GM12878 (cell line): ENCODE data around the gene IQCH. TPM values are rescaled to one million over a fixed set of nuclear protein-coding genes. Genes with fewer than 3 reads are reported as not detected.

Source experiments
- ATAC-seq: fragments of 200-7000 bp; cut with Tn5 transposase; 3 replicates; pipeline ENCODE4 v1.9.1; 2020; ENCODE audit warnings: mild to moderate bottlenecking, moderate library complexity
- BruUV-seq: library from RNA; stranded (reverse); fragments of 400-500 nt; replicated peaks from 2 replicates; lab custom pipeline; 2021; lab: Mats Ljungman, UMichigan
- CTCF ChIA-PET: fragments of 300-600 bp; sonication (Branson Sonifier 250); formaldehyde crosslinking; extraction: SDS; loops from one replicate; lab custom pipeline; 2021; ENCODE audit warnings: inconsistent platforms; lab: Yijun Ruan, JAX
- POLR2A ChIA-PET: fragments of 350-600 bp; formaldehyde crosslinking; extraction: SDS; loops from one replicate; lab custom pipeline; 2021; ENCODE audit warnings: inconsistent platforms; lab: Charles Lee
- RAD21 ChIA-PET: fragments of 300-600 bp; sonication (Branson Sonifier 250); formaldehyde crosslinking; loops from one replicate; lab custom pipeline; 2023; ENCODE audit warnings: antibody characterized with exemption; ENCODE audit not compliant: unreplicated experiment; lab: Charles Lee
- SMC1A ChIA-PET: fragments of 300-600 bp; sonication (Branson Sonifier 250); formaldehyde crosslinking; loops from one replicate; lab custom pipeline; 2023; ENCODE audit not compliant: unreplicated experiment, uncharacterized antibody; lab: Charles Lee
- DNase-seq: peaks from one replicate; pipeline ENCODE4 v3.0.0-alpha.2; 2011; ENCODE audit warnings: low read depth, low spot score
- FAIRE-seq: peaks from 3 replicates; lab custom pipeline; 2011; peaks lifted over from hg19 to GRCh38; lab: Jason Lieb, UNC
- H2AFZ ChIP-seq: 2 replicates; pipeline ENCODE4 v1.6.0; 2011; ENCODE audit warnings: low read depth, low read length, control low read depth; ENCODE audit not compliant: control insufficient read depth
- H3K27ac ChIP-seq: 2 replicates; pipeline ENCODE4 v1.5.1; 2011; ENCODE audit warnings: control low read depth; ENCODE audit not compliant: control insufficient read depth, insufficient read depth
- H3K27me3 ChIP-seq, 2 experiments: replicated peaks in 1 of 2; 2 replicates each; pipeline versions ENCODE4 v1.6.0 to v1.6.1; 2011; ENCODE audit warnings: low read length in 1 of 2; ENCODE audit not compliant: control insufficient read depth in 2 of 2, insufficient read depth in 2 of 2
- H3K36me3 ChIP-seq, 2 experiments: 2 replicates each; pipeline ENCODE4 v1.5.1; 2011; ENCODE audit warnings: low read length in 1 of 2; ENCODE audit not compliant: control insufficient read depth in 2 of 2, insufficient read depth in 2 of 2
- H3K4me1 ChIP-seq: 2 replicates; pipeline ENCODE4 v1.6.1; 2011; ENCODE audit warnings: mild to moderate bottlenecking, low read length, moderate library complexity, mixed read lengths; ENCODE audit not compliant: control insufficient read depth, insufficient read depth
- H3K4me2 ChIP-seq: 2 replicates; pipeline ENCODE4 v1.6.0; 2011; ENCODE audit warnings: control low read depth; ENCODE audit not compliant: control insufficient read depth, insufficient read depth
- H3K4me3 ChIP-seq: fragments of 200-600 bp; sonication (generic); 2 replicates; pipeline ENCODE4 v1.5.1; 2016
- H3K79me2 ChIP-seq: 2 replicates; pipeline ENCODE4 v1.6.0; 2011; ENCODE audit warnings: low read length; ENCODE audit not compliant: control insufficient read depth, insufficient read depth
- H3K9ac ChIP-seq: 2 replicates; pipeline ENCODE4 v1.8.0; 2011; ENCODE audit warnings: low read length, control low read depth, mixed read lengths; ENCODE audit not compliant: control insufficient read depth, insufficient read depth
- H3K9me3 ChIP-seq: replicated peaks from 3 replicates; pipeline ENCODE4 v1.5.1; 2011; ENCODE audit warnings: mild to moderate bottlenecking, low read length; ENCODE audit not compliant: control insufficient read depth, insufficient read depth
- H4K20me1 ChIP-seq: 2 replicates; pipeline ENCODE4 v1.6.0; 2011; ENCODE audit not compliant: control insufficient read depth, insufficient read depth
- BCLAF1 ChIP-seq: fragments of 450-650 bp; IDR thresholded peaks from 2 replicates; pipeline ENCODE4 v1.6.1; 2017; ENCODE audit warnings: antibody characterized with exemption, mild to moderate bottlenecking, moderate library complexity
- BMI1 ChIP-seq: fragments of 450-650 bp; IDR thresholded peaks from 2 replicates; pipeline ENCODE4 v1.6.1; 2016; ENCODE audit warnings: mild to moderate bottlenecking, moderate library complexity, borderline replicate concordance
- BRCA1 ChIP-seq: IDR thresholded peaks from 2 replicates; pipeline ENCODE4 v1.6.1; 2011; ENCODE audit warnings: low read depth, low read length, improper control_type of control experiment
- CUX1 ChIP-seq: IDR thresholded peaks from 2 replicates; pipeline ENCODE4 v1.6.1; 2012; ENCODE audit warnings: improper control_type of control experiment, low read depth, low read length; ENCODE audit not compliant: insufficient replicate concordance
- DPF2 ChIP-seq: fragments of 450-650 bp; IDR thresholded peaks from 2 replicates; pipeline ENCODE4 v1.6.1; 2017; ENCODE audit warnings: mild to moderate bottlenecking
- GABPA ChIP-seq: IDR thresholded peaks from 2 replicates; pipeline ENCODE4 v1.6.1; 2014; ENCODE audit warnings: antibody characterized with exemption, low read depth, mild to moderate bottlenecking, inconsistent platforms
- HDAC2 ChIP-seq: fragments of 200-600 bp; sonication (generic); IDR thresholded peaks from 2 replicates; pipeline ENCODE4 v1.6.1; 2017
- HDAC6 ChIP-seq: fragments of 200-600 bp; sonication (generic); IDR thresholded peaks from one replicate; pipeline ENCODE4 v1.8.0; 2017; ENCODE audit warnings: antibody characterized with exemption; ENCODE audit not compliant: unreplicated experiment
- IRF3 ChIP-seq: fragments of 450-650 bp; IDR thresholded peaks from 2 replicates; pipeline ENCODE4 v1.6.1; 2014; ENCODE audit warnings: mild to moderate bottlenecking
- MAX ChIP-seq: IDR thresholded peaks from 2 replicates; pipeline ENCODE4 v1.6.1; 2012; ENCODE audit warnings: low read depth, low read length, improper control_type of control experiment
- POLR2AphosphoS2 ChIP-seq: IDR thresholded peaks from 2 replicates; pipeline ENCODE4 v1.6.1; 2011; ENCODE audit warnings: low read depth, mild to moderate bottlenecking, low read length, improper control_type of control experiment, moderate library complexity
- RBBP5 ChIP-seq: fragments of 200-600 bp; sonication (generic); conservative IDR thresholded peaks from 2 replicates; pipeline ENCODE4 v1.6.1; 2016
- RFX5 ChIP-seq: IDR thresholded peaks from 2 replicates; pipeline ENCODE4 v1.6.1; 2011; ENCODE audit warnings: low read depth, low read length, improper control_type of control experiment
- STAT3 ChIP-seq: IDR thresholded peaks from 2 replicates; pipeline ENCODE4 v1.6.1; 2011; ENCODE audit warnings: low read depth, low read length, improper control_type of control experiment
- TBL1XR1 ChIP-seq: IDR thresholded peaks from 2 replicates; pipeline ENCODE4 v1.6.1; 2012; ENCODE audit warnings: low read depth, low read length, improper control_type of control experiment
- ZNF217 ChIP-seq: fragments of 450-650 bp; IDR thresholded peaks from 2 replicates; pipeline ENCODE4 v1.6.1; 2017; ENCODE audit warnings: antibody characterized with exemption, mild to moderate bottlenecking
- ZNF24 ChIP-seq: fragments of 450-650 bp; IDR thresholded peaks from 2 replicates; pipeline ENCODE4 v1.6.1; 2017; ENCODE audit warnings: antibody characterized with exemption, mild to moderate bottlenecking
- ZNF384 ChIP-seq: IDR thresholded peaks from 2 replicates; pipeline ENCODE4 v1.6.1; 2012; ENCODE audit warnings: low read depth, mild to moderate bottlenecking, low read length, improper control_type of control experiment, borderline replicate concordance
- WGBS: methylation state at CpG from one replicate; pipeline ENCODE4 v1.1.6; 2016; ENCODE audit warnings: low lambda C conversion rate; ENCODE audit not compliant: insufficient replicate concordance, insufficient coverage; ENCODE audit errors: missing lambda C conversion rate; 5-methylcytosine and 5-hydroxymethylcytosine counted together
- in situ Hi-C: fragments of 300-500 bp; cut with MboI; formaldehyde crosslinking; loops from 9 replicates; pipeline ENCODE4 v1.14.3; 2018; ENCODE audit warnings: mixed read lengths
- intact Hi-C: fragments of 100-400 bp; cut with micrococcal nuclease; formaldehyde crosslinking; loops from one replicate; pipeline ENCODE4 v1.14.2; 2022; ENCODE audit not compliant: unreplicated experiment
- polyA plus RNA-seq, 11 experiments: library from polyadenylated mRNA; depleted of rRNA in 4 of 11; unstranded in 6 of 11; stranded (reverse) in 5 of 11; fragments of >200 nt; fragmentation: Nextera tagmentation in 4 of 11; fragmentation: Illumina TruSeq in 1 of 11; extraction: Ambion mirVana in 4 of 11; extraction: Trizol in 1 of 11; gene quantifications; 1 replicate in 1 of 11; 2 replicates in 10 of 11; pipeline versions ENCODE4 v1.2.1 to v1.2.3, GENCODE V29; 2011 to 2016; ENCODE audit warnings: inconsistent platforms in 2 of 11, missing spikeins in 2 of 11, low read depth in 1 of 11
- total RNA-seq, 4 experiments: library from RNA; depleted of rRNA in 3 of 4; stranded (reverse); fragments of >200 nt in 3 of 4; fragmentation: Illumina TruSeq in 1 of 4; extraction: Trizol in 1 of 4; gene quantifications; 2 replicates each; pipeline versions ENCODE4 v1.2.1 to v1.2.3, GENCODE V29; 2013 to 2021

IQCH gene
- total and polyA plus RNA-seq, 10 of the 15 experiments (the other 5 are each of a cell fraction or from before 2014, with no cell fraction given): 0.29 to 1.3 (median 0.99) TPM

GRCh38 chr15:67224889-67225288 lies 29.7 kb upstream of the IQCH start:
- H3K9me3 ChIP-seq: no peaks in the 10 kb centered on the region
- ChIA-PET RAD21 (interaction anchor here (0.7 to 1.1 kb wide), 2 partner anchors 105 to 141 kb away, joined by 3 to 4 read pairs; no protein-coding TSS in a partner anchor), POLR2A (no interaction called here), CTCF (no interaction called here), SMC1A (interaction anchor here (1.1 kb wide), 1 partner anchor 15 kb away, joined by 4 read pairs; no protein-coding TSS in a partner anchor)
- H2AFZ ChIP-seq: no peak overlapping the region
- in situ Hi-C loops: no loop called here
- no peak overlapping the region for H3K9ac ChIP-seq
- no peaks in the 10 kb centered on the region for H4K20me1 ChIP-seq
- H3K4me1 ChIP-seq: no peaks in the 10 kb centered on the region
- H3K79me2 ChIP-seq: no peaks in the 10 kb centered on the region
- no peaks in the 10 kb centered on the region for H3K27me3 ChIP-seq
- ATAC-seq (no peak), DNase-seq (no peak), FAIRE-seq (no peak)
- H3K4me2 ChIP-seq: no peak overlapping the region
- H3K4me3 ChIP-seq: no peak overlapping the region
- peaks cover 0 to 2% of the 10 kb centered on the region in 2 experiments; a peak in 3 of 4 replicates for H3K36me3 ChIP-seq
- WGBS: 69% methylated on average over 3 of the region's 3 CpGs
- H3K27ac ChIP-seq: no peak overlapping the region
- intact Hi-C loops: no loop called here
- BruUV-seq: no TSS peak
- TF ChIP-seq IRF3: no peak
- TF ChIP-seq ZNF24: no peak
- TF ChIP-seq BMI1: no peak
- TF ChIP-seq ZNF384: no peak
- TF ChIP-seq BCLAF1: no peak
- no peak for TF ChIP-seq BRCA1
- no peak for TF ChIP-seq RFX5
- no peak for TF ChIP-seq ZNF217
- TF ChIP-seq HDAC2: no peak
- no peak for TF ChIP-seq MAX
- TF ChIP-seq POLR2AphosphoS2: no peak
- no peak for TF ChIP-seq CUX1
- TF ChIP-seq RBBP5: no peak
- no peak for TF ChIP-seq TBL1XR1
- no peak for TF ChIP-seq GABPA
- TF ChIP-seq STAT3: no peak
- TF ChIP-seq DPF2: no peak
- no peak for TF ChIP-seq HDAC6
